GM18907 (cell line): ENCODE data around the gene NT5M.
A peak's percentile ranks its signal among the peaks of the same experiment; 100 is the strongest.
"Not testable (repeated sequence)": the region's sequence is repeated elsewhere in the genome, so short reads cannot be mapped to it uniquely, and the experiment has no call there.

Source experiments
- ATAC-seq: cut with Tn5 transposase; IDR thresholded peaks from one replicate; pipeline ENCODE4 v1.9.1; 2021; ENCODE audit warnings: mild to moderate bottlenecking, moderate library complexity; ENCODE audit not compliant: unreplicated experiment

NT5M gene

DNA sequence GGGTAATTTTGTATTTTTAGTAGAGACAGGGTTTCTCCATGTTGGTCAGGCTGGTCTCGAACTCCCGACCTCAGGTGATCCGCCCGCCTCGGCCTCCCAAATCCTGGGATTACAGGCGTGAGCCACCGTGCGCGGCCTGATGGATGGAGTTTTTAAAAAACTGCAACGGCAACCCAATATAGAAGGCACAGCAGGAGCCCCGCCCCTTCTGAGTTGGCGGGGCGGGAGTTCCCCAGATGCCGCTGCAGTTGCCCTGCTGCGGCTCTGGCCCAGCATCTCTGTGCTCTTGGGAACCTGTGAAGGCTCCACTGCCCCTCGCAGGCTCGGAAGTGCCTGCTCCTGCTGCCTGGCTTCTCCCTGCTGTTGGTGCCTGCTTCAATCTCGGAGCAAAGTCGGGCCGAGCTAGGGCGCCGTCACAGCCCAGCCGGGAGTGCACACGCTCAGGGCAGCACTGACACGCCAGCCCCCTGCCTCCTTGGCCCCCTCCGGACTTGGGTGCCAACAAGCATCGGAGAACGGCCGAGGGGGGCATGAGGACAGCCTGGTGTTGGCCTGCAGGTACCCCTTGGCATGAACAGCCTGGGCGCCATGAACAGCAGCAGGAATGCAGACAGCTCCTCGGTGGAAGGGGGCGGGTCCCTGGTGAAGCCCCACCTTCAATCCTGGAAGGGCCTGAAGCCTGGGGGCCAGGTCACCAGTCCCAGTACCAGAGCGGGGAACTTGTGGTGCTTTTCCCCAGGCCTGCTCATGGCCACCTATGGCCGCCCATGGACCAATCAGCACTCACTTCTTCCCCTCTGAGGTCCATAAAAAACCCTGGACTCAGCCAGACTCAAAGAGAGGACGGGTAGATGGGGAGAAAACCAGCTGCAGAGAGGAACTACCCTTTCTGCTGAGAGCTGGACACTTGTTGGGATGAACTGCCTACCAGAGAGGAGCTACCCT is 2.3 kb upstream of the NT5M start:
- peak; percentile 37 for ATAC-seq

DNA sequence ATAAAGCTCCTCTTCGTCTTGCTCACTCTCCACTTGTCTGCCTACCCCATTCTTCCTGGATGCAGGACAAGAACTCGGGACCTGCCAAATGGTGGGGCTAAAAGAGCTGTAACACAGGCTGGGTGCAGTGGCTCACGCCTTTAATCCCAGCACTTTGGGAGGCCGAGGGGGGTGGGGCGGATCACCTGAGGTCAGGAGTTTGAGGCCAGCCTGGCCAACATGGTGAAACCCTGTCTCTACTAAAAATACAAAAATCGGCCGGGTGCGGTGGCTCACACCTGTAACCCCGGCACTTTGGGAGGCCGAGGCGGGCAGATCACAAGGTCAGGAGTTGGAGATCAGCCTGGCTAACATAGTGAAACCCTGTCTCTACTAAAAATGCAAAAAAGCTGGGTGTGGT is 1.5 kb upstream of the NT5M start:
- not testable (repeated sequence) for ATAC-seq

DNA sequence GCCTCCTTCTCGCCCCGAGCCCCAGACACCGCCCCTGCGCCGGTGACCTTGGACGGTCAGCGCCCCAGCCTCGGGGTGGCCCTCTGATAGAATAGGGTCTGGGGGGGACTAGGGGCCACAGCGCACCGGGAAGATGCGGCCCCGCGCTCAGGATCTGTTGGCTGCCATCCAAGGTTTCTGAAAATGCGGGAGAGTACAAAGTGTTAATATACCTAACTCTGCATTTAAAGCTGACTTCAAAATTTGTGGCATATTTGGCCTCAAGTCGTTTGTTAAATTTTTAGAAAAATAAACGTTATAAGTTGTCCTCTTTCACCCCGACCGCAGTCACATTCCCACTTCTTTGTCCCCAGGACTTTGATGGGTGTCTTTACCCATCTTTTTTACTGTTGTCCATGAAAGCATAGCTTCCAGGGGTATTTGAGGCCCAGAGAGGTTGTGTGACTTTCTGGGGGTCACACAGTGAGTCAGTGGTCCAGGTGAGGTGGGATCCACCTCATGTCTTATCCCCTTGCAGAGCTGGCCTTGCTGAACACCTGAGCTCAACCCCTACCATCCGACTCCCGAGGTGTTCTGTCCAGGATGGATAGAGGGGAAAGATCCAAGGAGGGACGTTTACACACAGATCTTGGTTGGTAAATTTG is 796 bp downstream of the NT5M start:
- no peak for ATAC-seq

DNA sequence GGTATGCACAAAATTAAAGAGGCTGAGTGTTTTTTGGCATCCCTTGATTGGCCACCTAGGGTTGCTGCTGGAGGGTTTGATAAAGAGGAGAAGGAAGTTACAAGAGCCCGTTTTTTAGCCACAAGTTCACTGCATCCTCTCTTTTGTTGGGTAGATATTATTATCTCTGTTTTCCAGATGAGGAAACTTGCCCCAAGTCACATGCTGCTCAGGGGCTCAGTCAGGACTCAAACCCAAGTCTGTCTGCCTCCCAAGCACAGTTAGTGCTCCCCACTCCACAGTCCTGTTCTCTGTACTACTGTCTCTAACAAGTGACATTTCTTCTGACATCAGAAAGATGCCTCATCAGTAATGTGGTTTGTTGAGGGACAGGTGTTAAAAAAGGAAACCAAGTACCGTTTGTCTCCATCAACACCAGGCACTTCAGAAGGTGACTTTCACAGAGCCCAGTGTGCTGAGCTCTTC is 1.4 kb downstream of the NT5M start:
- ATAC-seq = no peak

DNA sequence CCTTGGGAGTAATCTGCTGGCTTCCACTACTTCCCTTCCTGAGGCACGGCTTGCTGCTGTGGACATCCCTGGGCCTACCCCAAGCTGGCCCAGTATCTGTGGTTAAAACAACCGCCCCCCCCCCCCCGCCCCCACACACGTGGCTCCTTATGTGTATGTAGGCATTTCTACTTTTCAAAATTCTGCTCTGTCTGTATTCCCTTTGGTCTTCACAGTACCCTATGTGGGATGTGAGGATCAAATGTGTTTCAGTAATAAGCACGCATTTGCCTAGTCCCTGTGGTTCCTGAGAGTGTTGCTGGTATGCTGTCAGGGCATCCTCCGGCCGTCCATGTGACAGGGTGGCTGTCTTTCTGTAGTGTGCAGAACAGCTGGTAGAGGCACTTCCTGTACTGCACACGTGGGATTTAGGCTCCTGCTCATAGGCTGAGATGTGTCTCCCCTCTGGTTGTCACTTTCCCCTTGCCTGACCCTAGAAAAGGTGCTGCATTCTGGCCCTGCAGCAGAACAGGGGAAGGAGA is 2.2 kb downstream of the NT5M start:
- peak; percentile 72 for ATAC-seq

DNA sequence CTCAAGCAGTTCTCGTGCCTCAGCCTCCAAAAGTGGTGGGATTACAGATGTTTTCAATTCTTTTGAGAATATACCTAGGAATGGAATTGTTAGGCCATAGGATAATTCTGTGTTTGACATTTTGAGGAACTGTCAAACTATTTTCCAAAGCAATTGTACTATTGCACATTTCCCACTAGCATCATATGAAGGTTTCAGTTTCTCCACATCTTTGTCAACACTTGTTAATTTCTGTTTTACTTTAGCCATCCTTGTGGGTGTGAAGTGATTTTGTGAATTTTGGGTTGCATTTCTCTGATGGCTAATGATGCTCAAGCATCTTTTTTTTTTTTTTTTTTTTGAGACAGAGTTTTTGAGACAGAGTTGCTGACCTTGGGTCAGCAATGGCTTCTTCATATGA is 6.2 kb downstream of the NT5M start:
- no peak for ATAC-seq

DNA sequence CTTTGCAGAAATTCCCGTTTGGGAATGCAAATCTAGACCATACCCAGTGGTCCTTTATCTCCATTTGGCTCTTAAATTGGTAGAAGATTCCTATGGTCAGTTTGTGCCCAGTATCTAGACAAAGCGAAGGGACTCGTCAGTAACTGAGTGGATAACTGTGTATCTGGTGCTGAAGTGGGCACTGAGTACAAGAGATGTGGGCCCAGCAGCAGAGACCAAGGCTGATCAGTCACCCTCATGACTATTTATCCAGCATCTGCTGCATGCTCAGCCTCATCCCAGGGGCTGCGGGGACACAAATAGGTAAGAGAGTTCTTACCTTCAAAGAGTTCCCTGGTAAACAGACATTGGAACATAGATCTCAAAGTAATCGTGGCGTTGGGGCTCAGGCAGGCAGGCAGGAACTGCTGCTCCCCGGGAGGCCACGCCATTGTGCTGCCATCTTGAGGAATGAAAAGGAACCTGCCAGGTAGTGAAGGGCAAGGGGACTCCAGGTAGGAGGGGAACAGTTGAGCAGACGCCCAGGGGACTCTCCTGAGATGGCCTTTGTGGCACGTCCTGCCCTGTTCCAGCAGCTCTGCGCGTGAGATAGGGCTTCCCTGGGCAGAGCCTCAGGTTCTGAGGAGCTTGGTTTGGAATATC is 10.3 kb downstream of the NT5M start:
- no peak for ATAC-seq

DNA sequence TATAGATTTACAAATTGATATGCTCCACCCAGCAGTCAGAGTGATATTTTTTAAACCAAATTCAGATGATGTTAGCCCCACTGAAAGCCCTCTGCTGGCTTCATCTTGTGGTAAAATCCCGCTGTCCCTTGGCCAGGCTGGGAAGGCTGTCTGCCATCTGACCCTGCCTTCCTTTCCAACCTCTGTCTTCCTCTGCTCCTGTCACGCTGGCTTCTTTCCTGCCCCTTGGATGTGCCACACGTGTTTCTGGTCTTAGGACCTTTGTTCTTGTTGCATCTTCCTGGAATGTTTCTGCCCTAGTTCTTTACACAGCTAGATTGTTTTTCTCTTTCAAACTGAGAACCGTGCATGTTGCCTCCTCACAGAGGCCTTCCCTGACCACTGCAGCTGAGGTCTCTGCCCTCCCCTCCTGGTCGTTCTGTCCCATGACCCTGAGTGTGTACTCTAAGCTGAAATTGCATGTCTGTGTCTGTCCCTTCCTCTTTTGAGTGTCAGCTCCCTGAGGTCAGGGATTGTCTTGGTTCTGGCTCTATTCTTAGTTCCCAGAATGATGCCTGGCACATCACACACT is 11.4 kb downstream of the NT5M start:
- no peak for ATAC-seq

DNA sequence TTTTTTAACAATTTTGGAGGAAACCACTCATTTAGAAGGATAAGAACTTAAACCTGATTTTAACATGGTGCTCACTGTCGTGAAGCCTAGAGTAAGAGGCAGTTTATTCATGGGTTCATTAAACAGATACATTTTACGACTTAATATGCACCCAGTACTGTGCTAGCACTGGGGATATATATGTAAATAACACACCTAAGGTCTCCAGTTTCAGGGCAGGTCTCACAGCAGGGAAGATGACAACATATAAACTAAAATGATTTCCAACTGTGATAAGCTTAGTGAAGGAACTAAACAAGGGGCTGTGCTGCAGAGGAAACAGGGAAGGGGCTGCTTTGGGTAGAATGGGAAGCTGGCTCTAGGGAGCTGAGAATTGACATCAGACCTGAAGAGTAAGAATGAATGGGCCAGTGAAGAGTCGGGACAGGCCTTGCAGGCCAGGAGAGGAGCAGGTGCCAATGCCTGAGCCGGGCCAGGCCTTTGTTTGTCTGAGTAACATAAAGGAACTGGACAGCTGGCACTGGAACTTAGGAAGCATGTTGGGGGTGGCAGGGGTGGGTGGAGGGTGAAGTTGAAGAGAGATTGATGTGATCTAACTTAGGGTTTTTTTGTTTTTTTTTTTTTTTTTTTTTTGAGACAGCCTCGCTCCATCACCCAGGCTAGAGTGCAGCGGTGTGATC is 12.1 kb downstream of the NT5M start:
- no peak for ATAC-seq

DNA sequence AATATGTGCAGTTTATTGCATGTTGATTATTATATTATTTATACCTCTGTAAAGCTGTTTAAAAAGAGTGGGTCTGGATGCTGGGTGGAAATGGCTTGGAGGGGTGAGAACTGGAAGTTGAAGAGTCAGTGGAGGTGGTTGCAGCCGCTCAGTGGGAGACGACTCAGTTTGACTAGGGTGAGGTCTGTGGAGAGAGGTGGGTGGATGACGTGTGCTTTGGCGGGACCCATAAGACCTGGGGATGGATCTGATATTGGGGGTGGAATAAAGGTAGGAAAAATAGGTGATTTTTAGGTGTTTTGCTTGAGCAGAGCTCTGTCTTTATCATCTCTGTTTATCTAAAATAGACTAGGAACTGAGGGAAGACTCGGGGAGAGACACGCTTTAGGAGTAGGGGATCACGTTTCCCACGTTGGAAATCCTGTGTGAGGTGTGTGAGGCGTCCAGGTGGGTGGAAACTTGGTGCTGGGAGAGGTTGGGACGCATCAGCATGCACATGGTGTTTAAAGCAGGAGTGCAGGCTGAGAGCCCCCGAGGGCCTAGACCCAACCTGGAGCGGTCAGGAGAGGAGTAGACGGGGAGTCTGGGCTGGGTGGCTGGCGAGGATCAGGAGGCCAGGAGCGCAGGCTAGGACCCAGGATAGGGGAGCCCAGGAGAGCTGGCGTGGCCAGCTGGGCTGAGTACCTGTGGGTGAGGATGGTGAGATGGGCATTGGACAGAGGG is 17.2 kb downstream of the NT5M start:
- ATAC-seq = no peak

DNA sequence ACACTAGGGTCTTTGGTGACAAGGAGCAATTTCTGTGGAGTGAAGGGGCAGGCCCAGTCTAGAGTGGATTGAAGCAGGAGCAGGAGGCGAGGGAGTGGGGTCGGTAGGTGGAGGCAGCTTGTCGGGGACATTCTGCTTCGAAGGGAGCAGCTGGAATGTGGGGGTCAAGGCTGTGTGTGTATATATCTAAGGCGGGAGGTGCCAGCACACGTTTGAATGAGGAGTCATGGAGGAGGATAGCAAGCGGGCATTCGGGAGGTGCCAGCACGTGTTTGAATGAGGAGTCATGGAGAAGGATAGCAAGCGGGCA is 17.7 kb downstream of the NT5M start:
- ATAC-seq = no peak

DNA sequence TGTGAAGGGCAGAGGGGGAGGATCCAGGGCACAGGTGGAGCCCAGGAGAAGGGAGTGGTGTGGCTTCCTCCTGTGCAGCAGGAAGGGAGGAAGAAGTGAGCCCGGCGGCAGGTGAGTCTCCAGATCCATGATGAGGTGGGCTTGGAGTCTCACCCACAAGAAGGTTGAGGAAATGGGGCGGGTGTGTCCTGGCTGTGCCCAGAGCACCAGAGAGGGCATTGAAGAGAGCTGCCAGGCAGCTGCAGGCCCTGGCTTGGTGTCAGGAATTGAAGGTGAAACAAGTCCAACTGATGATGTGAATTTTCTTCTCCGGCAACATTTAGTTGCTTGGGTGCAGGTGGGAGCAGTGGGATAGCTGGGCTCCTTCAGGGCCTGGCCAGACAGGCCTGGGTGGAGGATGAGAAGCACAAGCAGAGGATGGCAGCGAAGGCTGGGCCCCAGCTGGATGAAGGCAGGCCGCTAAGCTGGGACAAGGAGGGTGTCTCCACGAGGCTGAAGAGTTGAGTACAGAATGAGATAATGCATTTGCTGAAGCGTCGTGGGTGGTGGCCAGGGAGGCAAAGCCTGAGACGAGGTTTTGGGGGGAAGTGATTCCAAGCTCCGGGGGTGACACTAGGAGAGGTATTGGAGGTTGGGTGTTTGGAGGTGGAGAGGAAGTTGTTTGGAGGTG is 18.3 kb downstream of the NT5M start:
- ATAC-seq = no peak

DNA sequence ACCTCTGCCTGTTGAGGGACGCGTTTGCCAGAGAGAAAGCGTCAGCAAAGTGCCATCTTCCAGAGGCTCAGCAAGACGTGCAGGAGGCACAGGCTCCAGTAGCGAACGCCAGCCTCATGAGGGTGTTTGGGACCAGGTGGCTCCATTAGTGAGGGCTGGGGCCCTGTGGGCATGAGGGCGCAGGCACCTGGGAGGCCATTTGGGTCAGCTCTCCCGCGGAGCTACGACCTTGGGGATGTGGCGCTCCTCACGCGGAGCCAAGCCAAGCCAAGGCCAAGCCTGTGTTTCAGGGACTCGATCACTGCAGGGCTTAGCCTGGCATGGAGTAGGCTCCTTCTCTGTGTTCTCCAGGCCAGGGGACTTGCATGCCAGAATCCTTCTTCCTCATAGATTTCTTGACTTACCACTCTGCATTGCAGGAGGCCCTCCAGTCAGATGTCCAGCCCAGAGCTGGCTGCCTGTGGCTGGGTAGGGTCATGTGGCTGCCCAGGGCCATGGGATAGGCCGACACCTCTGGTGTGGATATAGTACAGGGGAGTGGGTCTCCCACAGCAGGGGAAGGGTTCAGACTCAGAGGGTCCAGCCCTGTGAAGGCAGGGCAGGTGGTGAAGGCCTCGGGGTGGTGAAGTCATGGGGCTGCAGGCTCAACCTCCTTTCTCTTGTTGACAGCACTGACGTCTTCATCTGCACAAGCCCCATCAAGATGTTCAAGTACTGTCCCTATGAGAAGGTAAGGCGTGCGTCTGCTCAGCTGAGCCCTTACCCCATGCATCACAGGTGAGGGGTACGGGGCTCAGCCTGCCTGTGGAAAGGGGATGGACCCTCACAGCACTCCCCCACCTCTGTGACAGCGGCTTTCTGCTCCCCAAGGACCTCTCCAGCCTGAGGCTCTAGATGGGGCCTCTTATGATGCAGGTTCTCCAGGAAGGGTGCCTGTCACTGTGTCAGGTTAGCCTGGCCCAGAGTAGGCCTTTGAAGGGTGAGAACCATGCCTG is 19.6 kb downstream of the NT5M start:
- ATAC-seq = no peak

DNA sequence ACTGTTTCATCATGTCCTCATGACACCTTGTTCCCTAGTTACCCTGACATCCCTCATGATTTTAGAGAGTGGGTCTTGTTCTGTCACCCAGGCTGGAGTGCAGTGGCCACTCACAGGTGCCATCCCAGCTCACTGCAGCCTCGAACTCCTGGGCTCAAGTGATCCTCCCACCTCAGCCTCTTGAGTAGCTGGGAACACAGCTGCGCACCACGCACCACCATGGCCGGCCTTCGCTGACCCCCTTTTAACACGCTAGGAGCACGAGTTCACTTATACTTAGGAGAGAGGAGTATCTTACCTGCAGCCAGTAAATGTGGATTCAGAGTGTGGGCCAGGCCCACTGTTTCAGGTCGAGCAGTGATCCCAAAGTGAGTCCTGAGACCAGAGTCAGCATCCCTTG is 21.4 kb downstream of the NT5M start:
- ATAC-seq = no peak

DNA sequence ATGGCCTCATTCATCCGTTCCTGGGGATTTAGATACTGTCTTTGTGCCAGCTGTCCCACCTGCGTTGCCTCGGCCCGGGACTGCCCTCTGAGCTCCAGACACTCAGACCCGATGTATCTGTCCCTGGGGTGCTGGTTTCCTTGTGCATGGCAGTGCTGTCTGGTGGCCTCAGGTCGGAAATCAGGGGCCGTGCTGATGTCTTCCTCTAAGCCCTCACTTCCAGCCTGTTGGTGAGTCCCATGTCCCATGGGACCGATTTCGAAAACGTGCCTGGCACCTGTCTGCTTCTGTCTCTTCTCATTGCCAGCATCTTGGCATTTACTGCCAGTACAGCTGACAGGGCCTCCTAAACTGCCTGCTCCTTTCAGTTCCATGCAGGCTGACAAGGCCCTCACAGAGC is 22.1 kb downstream of the NT5M start:
- no peak for ATAC-seq

DNA sequence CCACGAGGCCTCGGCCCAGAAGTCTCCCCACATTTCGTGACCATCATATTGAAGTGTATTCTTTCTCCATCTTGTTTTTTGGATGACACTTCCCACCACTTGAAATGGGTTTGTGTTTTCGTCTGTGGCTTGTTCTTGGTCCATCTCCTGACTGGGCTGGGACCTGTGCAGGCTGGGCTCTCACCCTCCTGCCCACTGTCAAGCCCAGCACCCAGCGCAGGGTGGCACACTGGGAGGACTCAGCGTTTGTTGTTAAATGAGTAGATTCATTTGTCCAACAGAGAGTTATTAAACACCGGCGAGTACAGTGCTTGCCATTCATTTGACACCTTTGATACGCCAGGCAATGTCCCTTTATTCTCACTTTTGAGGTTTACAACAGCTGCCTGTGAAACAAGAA is 22.6 kb downstream of the NT5M start:
- ATAC-seq = no peak

DNA sequence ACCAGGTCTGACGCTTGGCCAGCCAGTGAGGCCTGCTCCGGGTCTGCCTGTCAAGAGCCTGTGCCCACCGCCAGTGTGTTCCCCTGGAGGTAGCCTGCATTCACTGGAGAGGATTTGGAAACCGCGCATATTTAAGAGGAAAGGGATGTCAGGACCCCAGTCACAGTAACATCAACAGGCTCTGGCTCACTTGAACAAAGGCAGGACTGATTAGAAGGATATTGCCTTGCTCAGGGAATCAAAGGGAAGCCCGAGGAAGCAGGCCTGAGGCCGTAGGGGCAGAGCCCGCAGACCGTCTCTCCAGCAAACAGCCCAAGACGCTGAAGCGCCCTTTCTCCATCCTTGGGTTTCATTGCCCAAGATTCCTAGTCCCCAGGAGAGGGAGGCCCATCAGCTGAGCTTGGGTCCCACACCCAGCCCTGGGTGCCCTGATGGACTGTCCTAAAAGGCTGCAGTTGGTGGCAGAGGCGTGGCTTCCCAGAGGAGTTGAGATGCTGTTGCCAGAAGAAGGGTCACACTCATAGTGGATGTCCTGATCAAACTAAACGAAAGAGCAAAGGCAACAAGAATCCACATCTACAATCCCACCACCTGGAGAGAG is 23.2 kb downstream of the NT5M start:
- ATAC-seq = no peak

DNA sequence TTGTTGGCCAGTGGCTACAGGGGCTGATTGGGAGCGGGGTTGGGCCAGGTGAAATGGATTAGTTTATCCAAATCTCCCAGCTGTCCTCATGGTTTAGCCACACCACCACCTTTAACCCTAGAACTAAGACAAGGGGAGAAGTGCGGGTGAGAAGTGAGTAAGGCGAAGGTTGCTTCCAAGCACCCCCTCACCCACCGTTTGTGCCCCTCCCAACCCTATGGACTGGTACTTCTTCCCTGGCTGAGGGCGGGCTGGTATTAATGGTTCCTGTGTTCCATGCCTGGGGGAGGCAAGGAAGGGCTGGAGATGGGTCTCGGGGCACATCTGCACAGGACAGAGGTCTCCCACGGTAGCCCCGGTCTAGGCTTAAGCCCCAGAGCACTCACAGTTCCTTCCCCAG is 25.1 kb downstream of the NT5M start:
- no peak for ATAC-seq
